Mucosa of descending colon (tissue), 3 donors: ENCODE measurements around the gene MCM8. TPM values are rescaled to one million over a fixed set of nuclear protein-coding genes. Genes with fewer than 3 reads are reported as not detected.

Experiments used
- ATAC-seq: fragments of 200-7000 bp; cut with Tn5 transposase; one replicate; pipeline ENCODE4 v1.9.1; 2020; ENCODE audit warnings: mild to moderate bottlenecking, moderate library complexity
- DNase-seq, 3 donors: peaks; one replicate each; pipeline ENCODE4 v3.0.0-alpha.2; 2020
- H3K36me3 ChIP-seq: fragments of 200-600 bp; one replicate; pipeline ENCODE4 v1.8.0; 2021; ENCODE audit warnings: low read depth, mild to moderate bottlenecking
- H3K4me1 ChIP-seq: fragments of 200-600 bp; one replicate; pipeline ENCODE4 v1.8.0; 2021; ENCODE audit warnings: low read depth, mild to moderate bottlenecking
- H3K4me3 ChIP-seq: fragments of 200-600 bp; one replicate; pipeline ENCODE4 v1.8.0; 2021; ENCODE audit warnings: mild to moderate bottlenecking
- H3K9me3 ChIP-seq: fragments of 200-600 bp; one replicate; pipeline ENCODE4 v1.8.0; 2021; ENCODE audit warnings: mild to moderate bottlenecking
- intact Hi-C, 2 donors: fragments of 100-400 bp; cut with DNase I in 1 of 2; cut with micrococcal nuclease in 1 of 2; formaldehyde crosslinking; loops; one replicate each; pipeline versions ENCODE4 v1.11.0 to v1.11.1; 2022; cut with DNase I, micrococcal nuclease
- total RNA-seq, 3 donors: library from RNA; stranded (reverse); fragmentation: NEBNext Ultra II Directional in 2 of 3; extraction: Animal tissue kit (Norgen Biotek cat#: 25700) in 2 of 3; gene quantifications; one replicate each; pipeline versions ENCODE4 v1.2.1 to v1.2.4, GENCODE V29; 2021 to 2023
- TF ChIP-seq, protein P1 (sequence below): fragments of 200-600 bp; IDR thresholded peaks from one replicate; pipeline ENCODE4 v1.8.0; 2022; ENCODE audit warnings: antibody characterized with exemption, mild to moderate bottlenecking
- donor health status: DM: no; HTN: no; CAD: no; lungs with moderate emphysema.
- donor health status: DM: no; HTN: no; CAD: no.
- donor health status: DM: no; HTN: yes; CAD: no.

MCM8 gene
- total RNA-seq, 3 donors from 2014 or later = 4.9 to 9.8 (median 7.8) TPM

GRCh38 chr20:6014017-6014416 lies 63.6 kb downstream of the MCM8 start:
- ATAC-seq = no peak
- H3K36me3 ChIP-seq = no peaks in the 10 kb centered on the region
- TF ChIP-seq, protein P1, sequence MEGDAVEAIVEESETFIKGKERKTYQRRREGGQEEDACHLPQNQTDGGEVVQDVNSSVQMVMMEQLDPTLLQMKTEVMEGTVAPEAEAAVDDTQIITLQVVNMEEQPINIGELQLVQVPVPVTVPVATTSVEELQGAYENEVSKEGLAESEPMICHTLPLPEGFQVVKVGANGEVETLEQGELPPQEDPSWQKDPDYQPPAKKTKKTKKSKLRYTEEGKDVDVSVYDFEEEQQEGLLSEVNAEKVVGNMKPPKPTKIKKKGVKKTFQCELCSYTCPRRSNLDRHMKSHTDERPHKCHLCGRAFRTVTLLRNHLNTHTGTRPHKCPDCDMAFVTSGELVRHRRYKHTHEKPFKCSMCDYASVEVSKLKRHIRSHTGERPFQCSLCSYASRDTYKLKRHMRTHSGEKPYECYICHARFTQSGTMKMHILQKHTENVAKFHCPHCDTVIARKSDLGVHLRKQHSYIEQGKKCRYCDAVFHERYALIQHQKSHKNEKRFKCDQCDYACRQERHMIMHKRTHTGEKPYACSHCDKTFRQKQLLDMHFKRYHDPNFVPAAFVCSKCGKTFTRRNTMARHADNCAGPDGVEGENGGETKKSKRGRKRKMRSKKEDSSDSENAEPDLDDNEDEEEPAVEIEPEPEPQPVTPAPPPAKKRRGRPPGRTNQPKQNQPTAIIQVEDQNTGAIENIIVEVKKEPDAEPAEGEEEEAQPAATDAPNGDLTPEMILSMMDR = no peak
- intact Hi-C loops = no loop called here
- no peaks in the 10 kb centered on the region for H3K9me3 ChIP-seq
- DNase-seq = no peak
- no peak overlapping the region for H3K4me3 ChIP-seq
- H3K4me1 ChIP-seq = no peaks in the 10 kb centered on the region

- intact Hi-C loops = no loop called here
- H3K4me1 ChIP-seq = no peaks in the 10 kb centered on the region
- no peaks in the 10 kb centered on the region for H3K9me3 ChIP-seq
- no peak for ATAC-seq
- DNase-seq = no peak
- TF ChIP-seq, protein P1 = no peak
- no peaks in the 10 kb centered on the region for H3K36me3 ChIP-seq
- no peak overlapping the region for H3K4me3 ChIP-seq
Observed at GRCh38 chr20:6014957-6015356, 64.5 kb downstream of the MCM8 start.

- TF ChIP-seq, protein P1 = no peak
- no peaks in the 10 kb centered on the region for H3K9me3 ChIP-seq
- ATAC-seq (no peak), DNase-seq (no peak)
- H3K4me1 ChIP-seq = no peaks in the 10 kb centered on the region
- intact Hi-C loops = no loop called here
- H3K36me3 ChIP-seq = no peaks in the 10 kb centered on the region
- no peak overlapping the region for H3K4me3 ChIP-seq
Observed at GRCh38 chr20:6017467-6017866, 67.0 kb downstream of the MCM8 start.

GRCh38 chr20:6017880-6018279 lies 67.4 kb downstream of the MCM8 start:
- DNase-seq (no peak), ATAC-seq (no peak)
- Histone ChIP-seq H3K4me1 (no peaks in the 10 kb centered on the region), H3K9me3 (no peaks in the 10 kb centered on the region), H3K4me3 (no peak overlapping the region), H3K36me3 (no peaks in the 10 kb centered on the region)
- TF ChIP-seq, protein P1 = no peak
- intact Hi-C loops = no loop called here

DNA sequence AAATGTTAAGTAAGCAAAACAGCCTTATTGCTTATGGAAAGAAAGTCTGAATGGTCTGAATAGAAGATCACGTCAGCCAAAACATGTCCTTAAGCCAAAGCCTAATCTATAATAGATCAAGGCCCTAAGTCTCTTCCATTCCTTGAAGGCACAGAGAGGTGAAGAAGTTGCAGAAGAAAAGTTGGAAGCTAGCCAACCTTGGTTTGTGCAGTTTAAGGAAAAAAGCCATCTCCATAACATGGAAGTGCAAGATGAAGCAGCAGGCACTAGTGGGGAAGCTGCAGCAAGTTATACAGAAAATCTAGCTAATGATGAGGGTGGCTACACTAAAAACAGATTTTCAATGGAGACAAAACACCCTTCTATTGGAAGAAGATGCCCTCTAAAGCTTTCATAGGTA lies 74.3 kb downstream of the MCM8 start:
- DNase-seq (no peak), ATAC-seq (no peak)
- TF ChIP-seq, protein P1 = no peak
- Histone ChIP-seq H3K4me1 (no peaks in the 10 kb centered on the region), H3K9me3 (no peaks in the 10 kb centered on the region), H3K36me3 (no peaks in the 10 kb centered on the region), H3K4me3 (no peak overlapping the region)
- intact Hi-C loops = no loop called here

DNA sequence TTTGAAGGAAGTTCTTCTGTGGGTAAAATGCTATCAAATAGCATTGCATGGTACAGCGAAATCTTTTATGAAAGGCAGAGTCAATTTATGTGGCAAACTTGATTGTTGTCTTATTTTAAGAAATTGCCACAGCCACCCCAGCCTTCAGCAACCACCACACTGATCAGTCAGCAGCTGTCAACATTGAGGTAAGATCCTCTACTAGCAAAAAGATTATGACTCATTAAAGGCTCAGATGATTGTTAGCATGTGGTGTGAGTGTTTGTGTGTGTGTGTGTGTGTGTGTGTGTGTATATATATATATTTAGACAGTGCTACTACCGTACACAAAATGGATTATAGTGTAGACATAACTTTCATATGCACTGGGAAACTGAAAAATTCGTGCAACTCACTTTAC lies 75.6 kb downstream of the MCM8 start:
- Histone ChIP-seq H3K36me3 (no peaks in the 10 kb centered on the region), H3K4me3 (no peak overlapping the region), H3K4me1 (no peaks in the 10 kb centered on the region), H3K9me3 (no peaks in the 10 kb centered on the region)
- ATAC-seq (no peak), DNase-seq (no peak)
- TF ChIP-seq, protein P1 = no peak
- intact Hi-C loops = no loop called here
